ENCODE results near the gene ALPK1. TPM values are rescaled to one million over a fixed set of nuclear protein-coding genes. Genes with fewer than 3 reads are reported as not detected.

The ALPK1 gene
- polyA plus RNA-seq, 1 donor from 2014 or later = 0.10 TPM

DNA sequence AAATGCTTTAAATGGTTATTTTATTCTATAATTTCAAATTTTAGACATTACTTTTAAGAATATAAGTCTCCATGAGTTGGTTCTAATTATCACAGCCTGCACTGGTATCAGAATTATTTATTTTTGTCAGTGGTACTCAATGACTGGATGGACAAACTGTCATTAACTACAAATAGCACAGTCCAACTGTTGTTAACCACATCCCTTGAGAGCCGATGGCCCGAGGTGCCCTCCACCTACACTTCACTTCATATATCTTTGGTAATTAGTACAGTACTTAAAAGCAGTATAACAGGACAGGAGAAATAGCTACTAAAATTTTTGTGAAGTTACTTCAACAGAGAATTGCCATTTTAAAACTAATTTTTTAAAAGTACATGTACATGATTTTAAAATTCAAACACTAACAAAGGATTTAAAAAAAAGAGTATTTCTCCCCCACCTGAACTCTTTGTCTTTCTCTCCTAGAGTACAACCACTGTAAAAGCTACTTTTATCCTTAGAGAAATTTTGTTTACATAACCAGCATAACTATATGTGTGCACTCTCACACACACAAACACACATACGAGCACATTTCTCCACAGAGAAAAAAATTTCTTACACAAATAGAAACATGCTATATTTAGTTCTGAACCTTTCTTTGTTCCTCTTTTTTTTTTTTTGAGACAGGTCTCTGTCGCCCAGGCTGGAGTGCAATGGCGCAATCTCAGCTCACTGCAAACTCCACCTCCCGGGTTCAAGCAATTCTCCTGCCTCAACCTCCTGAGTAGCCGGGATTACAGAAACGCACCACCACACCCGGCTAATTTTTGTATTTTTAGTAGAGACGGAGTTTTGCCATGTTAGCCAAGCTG lies 17.9 kb upstream of the ALPK1 start:
- no peaks in the 10 kb centered on the region for H3F3A ChIP-seq (ENCODE audit: insufficient read depth, low read length, poor library complexity, severe bottlenecking)
- H3K27ac ChIP-seq (ENCODE audit: low read length) = no peak overlapping the region
- no peaks in the 10 kb centered on the region for H3K27me3 ChIP-seq (ENCODE audit: insufficient read depth, low read depth, low read length)
- TF ChIP-seq RAD21 (conservative IDR thresholded peaks at IDR 0.05) (no peak), MXI1 (conservative IDR thresholded peaks at IDR 0.05; ENCODE audit: poor library complexity, severe bottlenecking) (no peak), EZH2 (IDR thresholded peaks at IDR 0.05; ENCODE audit: borderline replicate concordance, insufficient read depth, low read length, poor library complexity, severe bottlenecking) (no peak), SMC3 (conservative IDR thresholded peaks at IDR 0.05; ENCODE audit: poor library complexity) (no peak), TAF1 (IDR thresholded peaks at IDR 0.05; ENCODE audit: low read depth) (no peak)
- TF ChIP-seq, protein P1, sequence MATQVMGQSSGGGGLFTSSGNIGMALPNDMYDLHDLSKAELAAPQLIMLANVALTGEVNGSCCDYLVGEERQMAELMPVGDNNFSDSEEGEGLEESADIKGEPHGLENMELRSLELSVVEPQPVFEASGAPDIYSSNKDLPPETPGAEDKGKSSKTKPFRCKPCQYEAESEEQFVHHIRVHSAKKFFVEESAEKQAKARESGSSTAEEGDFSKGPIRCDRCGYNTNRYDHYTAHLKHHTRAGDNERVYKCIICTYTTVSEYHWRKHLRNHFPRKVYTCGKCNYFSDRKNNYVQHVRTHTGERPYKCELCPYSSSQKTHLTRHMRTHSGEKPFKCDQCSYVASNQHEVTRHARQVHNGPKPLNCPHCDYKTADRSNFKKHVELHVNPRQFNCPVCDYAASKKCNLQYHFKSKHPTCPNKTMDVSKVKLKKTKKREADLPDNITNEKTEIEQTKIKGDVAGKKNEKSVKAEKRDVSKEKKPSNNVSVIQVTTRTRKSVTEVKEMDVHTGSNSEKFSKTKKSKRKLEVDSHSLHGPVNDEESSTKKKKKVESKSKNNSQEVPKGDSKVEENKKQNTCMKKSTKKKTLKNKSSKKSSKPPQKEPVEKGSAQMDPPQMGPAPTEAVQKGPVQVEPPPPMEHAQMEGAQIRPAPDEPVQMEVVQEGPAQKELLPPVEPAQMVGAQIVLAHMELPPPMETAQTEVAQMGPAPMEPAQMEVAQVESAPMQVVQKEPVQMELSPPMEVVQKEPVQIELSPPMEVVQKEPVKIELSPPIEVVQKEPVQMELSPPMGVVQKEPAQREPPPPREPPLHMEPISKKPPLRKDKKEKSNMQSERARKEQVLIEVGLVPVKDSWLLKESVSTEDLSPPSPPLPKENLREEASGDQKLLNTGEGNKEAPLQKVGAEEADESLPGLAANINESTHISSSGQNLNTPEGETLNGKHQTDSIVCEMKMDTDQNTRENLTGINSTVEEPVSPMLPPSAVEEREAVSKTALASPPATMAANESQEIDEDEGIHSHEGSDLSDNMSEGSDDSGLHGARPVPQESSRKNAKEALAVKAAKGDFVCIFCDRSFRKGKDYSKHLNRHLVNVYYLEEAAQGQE (IDR thresholded peaks at IDR 0.05; ENCODE audit: borderline replicate concordance) = no peak
- H4K20me1 ChIP-seq (ENCODE audit: insufficient read depth) = no peaks in the 10 kb centered on the region
- H2AFZ ChIP-seq (ENCODE audit: low read depth, low read length) = no peak overlapping the region
- no peak overlapping the region for H3K9ac ChIP-seq (ENCODE audit: low read length)
- no peaks in the 10 kb centered on the region for H3K9me2 ChIP-seq (ENCODE audit: insufficient read depth, low read length)
- no peaks in the 10 kb centered on the region for H3K36me3 ChIP-seq (ENCODE audit: insufficient read depth, low read length)
- no peaks in the 10 kb centered on the region for H3K79me2 ChIP-seq (replicated peaks; ENCODE audit: insufficient read depth, low read length)
- H3K9me3 ChIP-seq (ENCODE audit: low read length) = no peaks in the 10 kb centered on the region
- no peak overlapping the region for H3K4me3 ChIP-seq (ENCODE audit: low read length)
- H3K4me2 ChIP-seq (ENCODE audit: low read length) = no peak overlapping the region

DNA sequence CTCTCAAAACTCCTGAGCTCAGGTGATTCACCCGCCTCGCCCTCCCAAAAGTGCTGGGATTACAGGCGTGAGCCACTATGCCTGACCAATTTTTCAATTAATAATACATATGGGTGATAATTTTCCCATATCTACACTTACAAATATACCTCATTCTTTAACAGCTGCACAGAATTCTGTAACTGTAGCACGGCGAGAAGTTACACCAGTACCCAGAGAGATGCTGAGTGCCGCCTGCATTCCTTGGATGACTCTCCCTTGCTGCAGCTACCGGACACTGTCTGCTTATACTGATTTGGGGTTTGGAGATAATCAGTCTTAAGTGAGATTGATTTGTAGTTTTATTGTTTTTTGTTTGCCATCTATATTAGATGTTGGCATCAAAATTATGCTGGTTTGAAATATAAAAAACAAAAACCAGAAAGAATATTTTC lies 17.3 kb upstream of the ALPK1 start:
- H3F3A ChIP-seq (ENCODE audit: insufficient read depth, low read length, poor library complexity, severe bottlenecking) = no peaks in the 10 kb centered on the region
- H2AFZ ChIP-seq (ENCODE audit: low read depth, low read length) = no peak overlapping the region
- no peaks in the 10 kb centered on the region for H3K9me2 ChIP-seq (ENCODE audit: insufficient read depth, low read length)
- no peaks in the 10 kb centered on the region for H4K20me1 ChIP-seq (ENCODE audit: insufficient read depth)
- H3K9me3 ChIP-seq (ENCODE audit: low read length) = no peaks in the 10 kb centered on the region
- no peak overlapping the region for H3K4me3 ChIP-seq (ENCODE audit: low read length)
- no peak overlapping the region for H3K27ac ChIP-seq (ENCODE audit: low read length)
- no peaks in the 10 kb centered on the region for H3K27me3 ChIP-seq (ENCODE audit: insufficient read depth, low read depth, low read length)
- no peak overlapping the region for H3K9ac ChIP-seq (ENCODE audit: low read length)
- H3K79me2 ChIP-seq (replicated peaks; ENCODE audit: insufficient read depth, low read length) = no peaks in the 10 kb centered on the region
- no peak overlapping the region for H3K4me2 ChIP-seq (ENCODE audit: low read length)
- TF ChIP-seq EP300 (conservative IDR thresholded peaks at IDR 0.05; ENCODE audit: poor library complexity, severe bottlenecking) = no peak
- no peak for TF ChIP-seq RAD21 (conservative IDR thresholded peaks at IDR 0.05)
- no peak for TF ChIP-seq TAF1 (IDR thresholded peaks at IDR 0.05; ENCODE audit: low read depth)
- TF ChIP-seq, protein P2, sequence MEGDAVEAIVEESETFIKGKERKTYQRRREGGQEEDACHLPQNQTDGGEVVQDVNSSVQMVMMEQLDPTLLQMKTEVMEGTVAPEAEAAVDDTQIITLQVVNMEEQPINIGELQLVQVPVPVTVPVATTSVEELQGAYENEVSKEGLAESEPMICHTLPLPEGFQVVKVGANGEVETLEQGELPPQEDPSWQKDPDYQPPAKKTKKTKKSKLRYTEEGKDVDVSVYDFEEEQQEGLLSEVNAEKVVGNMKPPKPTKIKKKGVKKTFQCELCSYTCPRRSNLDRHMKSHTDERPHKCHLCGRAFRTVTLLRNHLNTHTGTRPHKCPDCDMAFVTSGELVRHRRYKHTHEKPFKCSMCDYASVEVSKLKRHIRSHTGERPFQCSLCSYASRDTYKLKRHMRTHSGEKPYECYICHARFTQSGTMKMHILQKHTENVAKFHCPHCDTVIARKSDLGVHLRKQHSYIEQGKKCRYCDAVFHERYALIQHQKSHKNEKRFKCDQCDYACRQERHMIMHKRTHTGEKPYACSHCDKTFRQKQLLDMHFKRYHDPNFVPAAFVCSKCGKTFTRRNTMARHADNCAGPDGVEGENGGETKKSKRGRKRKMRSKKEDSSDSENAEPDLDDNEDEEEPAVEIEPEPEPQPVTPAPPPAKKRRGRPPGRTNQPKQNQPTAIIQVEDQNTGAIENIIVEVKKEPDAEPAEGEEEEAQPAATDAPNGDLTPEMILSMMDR (IDR thresholded peaks at IDR 0.05; ENCODE audit: poor library complexity, severe bottlenecking) = no peak
- H3K36me3 ChIP-seq (ENCODE audit: insufficient read depth, low read length) = no peaks in the 10 kb centered on the region

All from neural cell (in vitro differentiated cells).